ENCODE results near the gene MT1H.
"Not testable (repeated sequence)": the region's sequence is repeated elsewhere in the genome, so short reads cannot be mapped to it uniquely, and the experiment has no call there.

MT1H gene

GRCh38 chr16:56669005-56669839, at the start of gene MT1H:
Gene MT1H, plus strand, starts transcription at chr16:56669814. Its CDS starts 71 bp downstream, at chr16:56669885.
- DNase-seq: no peak

GRCh38 chr16:56620339-56620897, 49.2 kb upstream of the MT1H start:
- DNase-seq: no peak

GRCh38 chr16:56621665-56622445, 47.8 kb upstream of the MT1H start:
- not testable (repeated sequence) for DNase-seq

GRCh38 chr16:56623184-56623583, 46.4 kb upstream of the MT1H start:
- not testable (repeated sequence) for DNase-seq

- DNase-seq: no peak
Observed at GRCh38 chr16:56623637-56624036, 46.0 kb upstream of the MT1H start.

GRCh38 chr16:56625140-56625942, 44.3 kb upstream of the MT1H start, which contains the start of gene MT1E:
Gene MT1E, plus strand, starts transcription at chr16:56625781. Its CDS starts 71 bp downstream, at chr16:56625852.
- peak; percentile 40 for DNase-seq

GRCh38 chr16:56625943-56626654, 43.5 kb upstream of the MT1H start:
- DNase-seq: no peak

GRCh38 chr16:56626685-56627084, 42.9 kb upstream of the MT1H start:
- no peak for DNase-seq

GRCh38 chr16:56628486-56629350, 40.9 kb upstream of the MT1H start:
- no peak for DNase-seq

GRCh38 chr16:56629531-56629930, 40.1 kb upstream of the MT1H start:
- DNase-seq: no peak

GRCh38 chr16:56630134-56630533, 39.5 kb upstream of the MT1H start:
- no peak for DNase-seq

- no peak for DNase-seq
Observed at GRCh38 chr16:56631197-56631596, 38.4 kb upstream of the MT1H start.

- DNase-seq: no peak
Observed at GRCh38 chr16:56631832-56632155, 37.8 kb upstream of the MT1H start.

GRCh38 chr16:56632156-56632847, 37.3 kb upstream of the MT1H start, which contains the start of gene MT1M:
Gene MT1M, plus strand, starts transcription at chr16:56632659. Its CDS starts 73 bp downstream, at chr16:56632732.
- DNase-seq: no peak

- DNase-seq: no peak
Observed at GRCh38 chr16:56632848-56633365, 36.7 kb upstream of the MT1H start.

GRCh38 chr16:56633535-56633934, 36.1 kb upstream of the MT1H start:
- DNase-seq: no peak

- DNase-seq: no peak
Observed at GRCh38 chr16:56634715-56635440, 34.7 kb upstream of the MT1H start.

- DNase-seq: no peak
Observed at GRCh38 chr16:56635441-56635967, 34.1 kb upstream of the MT1H start.

Measured in CD4-positive, alpha-beta T cell treated with Interleukin-17A for 4 hours (primary cell).